Urothelium cell line (cell line): ENCODE data around the gene GNB3.
A peak's percentile ranks its signal among the peaks of the same experiment; 100 is the strongest.

Experiments used
- DNase-seq: peaks from one replicate; pipeline ENCODE4 v3.0.0; 2011; ENCODE audit warnings: low spot score, mixed read lengths
- FAIRE-seq: peaks from 2 replicates; lab custom pipeline; 2011; peaks lifted over from hg19 to GRCh38; lab: Jason Lieb, UNC

The GNB3 gene

DNA sequence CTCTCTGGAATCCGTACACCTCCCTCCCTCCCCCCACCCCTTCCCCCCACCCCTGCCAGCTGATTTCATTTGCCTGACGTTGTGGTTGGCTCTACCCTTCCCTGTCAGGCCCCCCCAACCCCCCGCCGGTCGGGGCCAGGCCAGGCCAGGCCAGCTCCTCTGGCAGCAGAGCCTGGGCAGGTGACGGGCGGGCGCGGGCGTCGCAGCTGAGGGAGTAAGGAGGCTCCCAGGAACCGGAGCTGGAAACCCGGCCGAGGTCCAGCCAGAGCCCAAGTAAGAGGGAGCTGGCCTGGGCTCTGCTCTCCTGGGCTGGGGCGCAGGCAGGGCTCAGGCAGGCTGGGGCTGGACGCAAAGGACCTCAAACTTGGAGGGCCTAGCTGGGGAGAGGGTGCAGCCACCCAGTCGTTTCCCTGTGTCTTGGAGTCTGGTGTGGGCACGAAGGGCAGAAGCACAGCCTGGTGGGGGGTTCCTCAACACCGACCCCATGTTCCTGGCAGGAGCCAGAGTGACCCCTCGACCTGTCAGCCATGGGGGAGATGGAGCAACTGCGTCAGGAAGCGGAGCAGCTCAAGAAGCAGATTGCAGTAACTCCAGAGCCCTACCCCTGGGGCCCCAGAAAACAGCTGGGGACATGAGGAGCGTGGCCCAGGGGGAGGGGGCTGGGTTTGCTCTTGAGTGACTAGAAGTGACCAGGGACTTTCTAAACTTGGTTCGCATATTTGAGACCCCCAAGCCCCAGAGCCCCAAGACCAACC is at the start of gene GNB3:
TSS of gene GNB3 (plus strand) at position 165 of the 755 bp plus-strand sequence. CDS start at position 528, 363 bp downstream.
- DNase-seq (no peak), FAIRE-seq (no peak)

DNA sequence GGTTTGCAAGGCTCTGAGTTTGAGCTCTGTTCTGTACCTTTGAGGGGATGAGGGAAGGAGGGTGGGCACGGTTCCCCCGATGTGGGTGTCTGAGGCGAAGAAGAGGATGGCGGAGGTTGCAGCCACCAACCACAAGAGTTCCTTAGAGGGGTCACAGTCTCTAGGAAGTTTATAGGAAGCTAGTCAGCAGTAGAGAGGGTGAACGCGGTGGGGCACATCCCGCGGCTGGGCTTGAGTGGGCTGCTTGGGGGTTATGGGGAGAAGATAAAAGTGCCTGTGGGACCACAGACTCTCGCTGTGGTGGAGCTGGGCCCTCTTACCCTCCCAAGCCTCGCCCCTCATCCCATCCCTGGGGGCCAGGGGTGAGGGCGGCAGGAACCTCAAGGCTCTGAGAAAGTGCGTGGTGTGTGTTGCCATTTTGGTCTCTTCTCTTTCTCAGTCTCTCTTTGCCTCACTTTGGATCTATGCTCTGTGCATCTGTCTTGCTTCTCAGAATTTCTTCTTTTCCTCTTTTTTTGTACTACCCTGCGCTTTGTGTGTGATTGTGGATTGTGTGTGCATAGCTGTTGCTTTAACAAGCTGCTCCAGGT is 48.7 kb upstream of the GNB3 start:
- FAIRE-seq: no peak
- no peak for DNase-seq

DNA sequence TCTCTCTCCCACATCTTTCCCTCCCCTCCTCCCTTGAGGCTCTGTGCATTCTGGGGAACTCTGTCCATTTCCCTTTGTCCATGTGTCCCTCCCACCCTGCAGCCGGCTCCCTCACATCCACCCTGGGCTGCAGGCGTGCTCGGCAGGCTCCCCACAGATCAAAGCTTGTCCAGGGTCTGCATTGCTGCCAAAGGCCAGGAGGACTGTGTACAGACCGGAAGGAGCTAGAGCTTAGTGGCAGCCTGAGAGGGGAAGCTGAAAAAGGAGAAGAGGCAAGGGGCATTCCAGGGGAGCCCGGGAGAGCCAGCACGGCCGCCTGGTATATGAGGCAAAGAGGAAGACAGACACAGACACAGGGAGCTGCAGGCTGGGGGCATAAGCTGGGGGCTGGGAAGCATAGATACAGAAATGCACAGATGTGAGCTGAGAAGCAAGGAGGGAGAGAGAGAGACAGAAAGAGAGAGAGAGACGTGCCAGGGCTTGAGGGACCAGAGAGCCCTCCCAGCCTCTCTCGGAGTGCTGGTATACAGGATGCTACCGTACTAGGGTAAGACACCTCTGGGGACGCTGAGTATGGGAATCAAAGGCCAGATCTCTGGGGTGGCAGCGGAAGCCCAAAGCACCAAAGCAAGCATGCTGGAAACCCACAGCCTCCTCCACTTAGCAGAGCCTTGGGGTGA is 48.1 kb upstream of the GNB3 start:
- FAIRE-seq: peak; percentile 50

DNA sequence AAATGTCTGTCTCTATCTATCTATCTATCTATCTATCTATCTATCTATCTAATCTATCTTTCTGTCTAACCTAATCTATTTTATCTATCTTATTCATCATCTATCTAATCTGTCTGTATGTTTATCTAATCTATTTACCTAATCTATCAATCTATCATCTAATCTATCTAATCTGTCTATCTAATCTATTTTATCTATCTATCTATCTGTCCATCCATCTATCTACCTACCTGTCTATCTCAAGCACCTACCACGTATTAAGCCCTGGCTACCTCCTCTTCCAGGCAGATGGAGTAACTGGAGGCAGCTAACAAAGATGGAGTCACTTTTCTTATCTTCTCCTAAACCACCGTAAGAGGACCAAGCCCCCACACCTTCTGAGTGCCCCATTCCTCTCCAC is 45.6 kb upstream of the GNB3 start:
- no peak for FAIRE-seq
- no peak for DNase-seq

More for the DNA sequence above, 48.1 kb upstream of the GNB3 start:
- no peak for DNase-seq

DNA sequence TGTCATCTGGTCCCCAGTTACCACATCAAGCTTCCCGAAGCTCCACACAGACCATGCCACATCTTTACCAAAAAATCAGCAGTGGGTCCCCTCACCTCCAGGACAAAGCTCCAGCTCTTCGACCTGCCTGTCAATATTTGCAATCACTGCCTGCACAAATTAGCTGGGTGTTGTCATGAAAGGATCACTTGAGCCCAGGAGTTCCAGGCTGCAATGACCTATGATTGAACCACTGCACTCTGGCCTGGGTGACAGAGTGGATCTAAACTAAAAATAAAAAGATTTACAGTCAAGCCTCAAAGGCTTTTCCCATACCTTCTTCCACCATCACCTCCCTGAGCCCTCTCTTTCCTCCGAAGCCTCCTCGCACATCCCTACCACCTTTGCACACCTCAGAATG is 44.1 kb upstream of the GNB3 start:
- FAIRE-seq (no peak), DNase-seq (no peak)

DNA sequence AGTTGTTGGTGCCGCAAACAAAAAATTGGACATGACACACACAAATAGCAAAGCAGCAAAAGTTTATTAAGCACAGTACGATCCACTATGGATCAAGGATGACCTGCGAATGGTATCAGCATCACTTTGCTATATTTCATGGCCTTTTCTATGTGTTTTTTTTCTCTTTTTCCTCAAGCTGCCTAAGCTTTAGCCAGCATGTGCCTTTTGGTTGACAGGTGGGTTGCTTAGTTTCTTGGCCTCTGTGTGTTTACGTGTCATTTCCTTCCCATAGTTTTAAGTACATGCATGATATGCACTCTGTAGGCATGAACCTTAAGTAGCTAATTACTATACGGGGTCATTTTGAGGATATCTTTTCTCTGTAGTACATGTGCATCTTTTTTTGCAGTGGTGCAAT is 41.6 kb upstream of the GNB3 start:
- DNase-seq: no peak
- FAIRE-seq: no peak

DNA sequence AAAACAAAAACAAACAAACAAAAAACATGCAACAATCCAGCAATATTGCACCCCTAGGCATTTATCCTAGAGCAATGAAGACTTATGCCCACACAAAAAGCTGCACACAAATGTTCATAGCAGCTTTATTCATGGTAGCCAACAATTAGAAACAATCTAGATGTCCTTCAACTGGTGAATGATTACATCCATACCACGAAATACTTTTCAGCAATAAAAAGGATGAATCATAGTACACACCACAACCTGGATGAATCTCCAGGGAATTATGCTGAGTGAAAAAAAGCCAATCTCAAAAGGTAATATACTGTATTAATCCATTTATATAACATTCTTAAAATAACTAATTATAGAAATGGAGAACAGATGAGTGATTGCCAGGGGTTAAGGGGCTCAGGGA is 33.6 kb upstream of the GNB3 start:
- no peak for DNase-seq
- FAIRE-seq: no peak

DNA sequence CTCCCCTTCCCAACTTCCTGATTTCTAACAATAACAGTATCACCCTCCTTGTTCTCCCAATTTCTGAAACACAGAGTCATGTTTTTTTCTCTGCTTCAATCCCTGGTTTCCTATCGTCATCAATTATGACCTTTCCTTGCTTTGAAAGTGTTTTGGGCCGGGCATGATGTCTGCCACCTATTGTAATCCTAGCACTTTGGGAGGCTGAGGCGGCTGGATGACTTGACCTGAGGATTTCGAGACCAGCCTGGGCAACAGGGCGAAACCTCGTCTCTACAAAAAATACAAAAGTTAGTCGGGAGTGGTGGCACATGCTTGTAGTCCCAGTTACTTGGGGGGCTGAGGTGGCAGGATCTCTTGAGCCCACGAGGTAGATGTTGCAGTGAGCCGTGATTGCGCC is 31.7 kb upstream of the GNB3 start:
- DNase-seq (no peak), FAIRE-seq (no peak)

DNA sequence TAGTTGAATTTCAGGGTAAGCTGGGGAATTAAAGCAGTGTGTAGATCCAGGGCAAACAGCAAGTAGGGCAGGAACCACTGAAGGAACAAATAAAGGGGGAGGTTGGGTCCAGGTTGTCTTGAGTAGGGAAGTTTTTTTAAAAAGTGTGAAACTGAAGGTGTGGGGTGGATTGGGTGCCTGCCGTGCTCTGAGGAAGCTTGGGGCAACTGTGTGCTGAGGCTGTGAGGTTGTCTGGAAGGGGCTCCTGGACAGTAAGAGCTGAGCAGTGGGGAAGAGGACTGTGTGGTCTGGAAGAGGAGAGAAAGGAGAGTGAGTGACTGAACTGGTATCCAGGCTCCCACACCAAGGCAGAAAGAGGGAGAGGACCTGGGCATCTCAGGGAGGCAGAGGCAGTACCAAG is 30.0 kb upstream of the GNB3 start:
- DNase-seq (no peak), FAIRE-seq (peak; percentile 69)

DNA sequence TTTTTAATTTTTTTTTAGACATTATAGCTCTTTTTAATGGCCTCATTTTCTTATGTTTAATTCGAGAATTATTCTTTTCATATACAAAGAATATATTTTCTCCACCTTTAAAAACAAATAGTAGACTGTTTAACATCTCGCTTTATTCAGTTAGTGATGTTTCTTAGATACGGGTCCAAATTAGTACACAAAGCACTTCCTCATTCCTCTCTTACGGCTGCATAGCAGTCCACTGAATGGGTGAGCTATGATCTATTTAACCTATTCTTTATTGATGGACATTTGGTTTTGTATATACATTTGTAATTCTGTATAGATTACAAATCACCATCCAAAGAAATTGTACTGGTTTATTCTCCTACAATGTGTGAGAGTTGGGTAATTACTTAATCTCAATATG is 27.4 kb upstream of the GNB3 start:
- DNase-seq (no peak), FAIRE-seq (no peak)

DNA sequence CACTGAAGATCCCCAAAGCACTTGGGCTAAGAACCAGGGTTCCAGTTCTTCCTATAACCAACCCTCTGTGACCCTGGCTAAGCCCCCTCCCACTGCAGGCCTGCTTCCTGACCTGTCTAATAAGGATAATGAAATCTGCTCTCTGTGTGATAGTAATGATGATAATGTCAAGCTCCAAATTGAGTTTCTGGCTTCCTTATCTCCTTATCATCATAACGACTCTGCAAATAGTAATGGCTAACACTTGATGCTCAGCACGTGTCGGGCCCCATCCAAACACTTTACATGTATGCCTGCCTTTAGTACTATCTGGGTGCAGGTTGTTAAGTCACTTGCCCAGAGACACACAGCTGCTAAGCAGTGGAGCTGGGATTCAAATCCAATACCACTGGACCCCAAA is 24.1 kb upstream of the GNB3 start:
- peak; percentile 35 for FAIRE-seq
- no peak for DNase-seq

DNA sequence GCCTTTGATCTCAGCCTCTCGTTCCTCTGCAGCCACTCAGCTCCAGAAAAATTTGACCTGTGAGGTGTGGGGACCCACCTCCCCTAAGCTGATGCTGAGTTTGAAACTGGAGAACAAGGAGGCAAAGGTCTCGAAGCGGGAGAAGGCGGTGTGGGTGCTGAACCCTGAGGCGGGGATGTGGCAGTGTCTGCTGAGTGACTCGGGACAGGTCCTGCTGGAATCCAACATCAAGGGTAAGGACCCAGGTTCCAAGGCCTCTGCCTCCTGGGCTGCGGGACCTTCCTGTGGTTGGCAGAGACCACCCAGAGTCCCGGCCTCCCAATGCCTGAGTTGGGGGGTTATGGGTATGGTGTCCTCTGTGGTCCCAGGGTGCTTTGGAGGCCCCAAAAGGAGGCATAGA is 23.6 kb upstream of the GNB3 start:
- no peak for FAIRE-seq
- no peak for DNase-seq

DNA sequence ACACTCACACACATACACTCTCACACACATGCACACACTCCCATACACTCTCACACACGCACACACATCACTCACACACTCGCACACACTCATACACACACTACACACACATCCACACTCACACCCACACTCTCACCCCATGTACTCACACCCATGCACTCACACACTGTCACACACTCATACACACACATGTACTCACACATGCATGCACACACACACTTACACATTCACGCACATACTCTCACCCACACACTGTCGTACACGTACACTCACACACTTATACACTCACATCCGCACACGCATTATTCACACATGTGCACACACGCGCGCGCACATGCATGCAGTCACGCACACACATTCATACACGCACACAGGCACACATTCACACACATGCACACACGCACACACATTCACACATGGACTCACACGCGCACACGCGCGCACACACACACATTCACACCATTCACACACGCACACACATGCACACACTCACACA is 23.0 kb upstream of the GNB3 start:
- FAIRE-seq (peak; percentile 100), DNase-seq (no peak)

DNA sequence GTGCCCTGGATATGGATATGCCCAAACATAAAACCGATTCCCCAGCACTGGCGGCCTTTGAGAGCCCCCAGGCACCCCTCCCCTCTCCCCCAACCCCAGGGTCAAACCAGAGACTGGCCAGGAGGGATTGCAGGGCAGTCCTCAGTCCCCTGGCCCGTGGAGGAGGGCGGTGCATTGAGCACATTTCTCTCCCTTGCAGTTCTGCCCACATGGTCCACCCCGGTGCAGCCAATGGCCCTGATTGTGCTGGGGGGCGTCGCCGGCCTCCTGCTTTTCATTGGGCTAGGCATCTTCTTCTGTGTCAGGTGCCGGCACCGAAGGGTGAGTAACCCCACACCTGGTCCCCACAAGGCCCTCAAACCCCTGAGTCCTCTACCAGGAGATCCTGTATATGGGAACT is 22.5 kb upstream of the GNB3 start:
- FAIRE-seq: peak; percentile 5
- no peak for DNase-seq

DNA sequence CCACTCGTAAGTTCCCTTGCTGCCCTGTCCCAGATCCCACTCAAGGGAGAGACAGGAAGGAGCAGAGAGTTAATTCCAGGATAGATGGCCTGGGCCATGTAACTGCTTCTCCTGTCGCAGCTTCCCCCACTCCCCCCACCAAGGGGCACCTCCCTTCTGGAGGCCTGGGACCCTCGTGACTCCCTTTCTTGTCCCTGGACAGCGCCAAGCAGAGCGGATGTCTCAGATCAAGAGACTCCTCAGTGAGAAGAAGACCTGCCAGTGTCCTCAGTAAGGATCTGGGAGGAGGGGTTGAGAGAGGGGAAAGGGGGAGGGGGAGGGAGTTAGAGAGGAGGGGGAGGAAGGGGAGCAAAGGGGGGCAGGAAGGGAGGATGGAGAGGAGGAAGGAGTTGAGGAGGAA is 22.1 kb upstream of the GNB3 start:
- FAIRE-seq: peak; percentile 63
- no peak for DNase-seq

DNA sequence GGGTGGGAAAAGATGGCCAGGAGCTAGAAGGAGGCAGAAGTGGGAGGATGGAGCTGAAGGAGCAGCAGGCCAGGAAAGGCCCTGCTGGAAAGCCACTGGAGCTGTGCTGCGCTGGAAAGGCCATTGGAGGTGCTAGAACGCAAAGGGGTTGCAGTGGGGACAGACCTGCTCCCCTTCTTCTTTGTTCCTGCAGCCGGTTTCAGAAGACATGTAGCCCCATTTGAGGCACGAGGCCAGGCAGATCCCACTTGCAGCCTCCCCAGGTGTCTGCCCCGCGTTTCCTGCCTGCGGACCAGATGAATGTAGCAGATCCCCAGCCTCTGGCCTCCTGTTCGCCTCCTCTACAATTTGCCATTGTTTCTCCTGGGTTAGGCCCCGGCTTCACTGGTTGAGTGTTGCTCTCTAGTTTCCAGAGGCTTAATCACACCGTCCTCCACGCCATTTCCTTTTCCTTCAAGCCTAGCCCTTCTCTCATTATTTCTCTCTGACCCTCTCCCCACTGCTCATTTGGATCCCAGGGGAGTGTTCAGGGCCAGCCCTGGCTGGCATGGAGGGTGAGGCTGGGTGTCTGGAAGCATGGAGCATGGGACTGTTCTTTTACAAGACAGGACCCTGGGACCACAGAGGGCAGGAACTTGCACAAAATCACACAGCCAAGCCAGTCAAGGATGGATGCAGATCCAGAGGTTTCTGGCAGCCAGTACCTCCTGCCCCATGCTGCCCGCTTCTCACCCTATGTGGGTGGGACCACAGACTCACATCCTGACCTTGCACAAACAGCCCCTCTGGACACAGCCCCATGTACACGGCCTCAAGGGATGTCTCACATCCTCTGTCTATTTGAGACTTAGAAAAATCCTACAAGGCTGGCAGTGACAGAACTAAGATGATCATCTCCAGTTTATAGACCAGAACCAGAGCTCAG is 21.4 kb upstream of the GNB3 start:
- no peak for FAIRE-seq

DNA sequence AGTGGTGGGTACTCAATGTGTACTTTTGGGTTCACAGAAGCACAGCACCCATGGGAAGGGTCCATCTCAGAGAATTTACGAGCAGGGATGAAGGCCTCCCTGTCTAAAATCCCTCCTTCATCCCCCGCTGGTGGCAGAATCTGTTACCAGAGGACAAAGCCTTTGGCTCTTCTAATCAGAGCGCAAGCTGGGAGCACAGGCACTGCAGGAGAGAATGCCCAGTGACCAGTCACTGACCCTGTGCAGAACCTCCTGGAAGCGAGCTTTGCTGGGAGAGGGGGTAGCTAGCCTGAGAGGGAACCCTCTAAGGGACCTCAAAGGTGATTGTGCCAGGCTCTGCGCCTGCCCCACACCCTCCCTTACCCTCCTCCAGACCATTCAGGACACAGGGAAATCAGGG is 20.6 kb upstream of the GNB3 start:
- no peak for DNase-seq
- no peak for FAIRE-seq

More for the DNA sequence above, 21.4 kb upstream of the GNB3 start:
- no peak for DNase-seq

DNA sequence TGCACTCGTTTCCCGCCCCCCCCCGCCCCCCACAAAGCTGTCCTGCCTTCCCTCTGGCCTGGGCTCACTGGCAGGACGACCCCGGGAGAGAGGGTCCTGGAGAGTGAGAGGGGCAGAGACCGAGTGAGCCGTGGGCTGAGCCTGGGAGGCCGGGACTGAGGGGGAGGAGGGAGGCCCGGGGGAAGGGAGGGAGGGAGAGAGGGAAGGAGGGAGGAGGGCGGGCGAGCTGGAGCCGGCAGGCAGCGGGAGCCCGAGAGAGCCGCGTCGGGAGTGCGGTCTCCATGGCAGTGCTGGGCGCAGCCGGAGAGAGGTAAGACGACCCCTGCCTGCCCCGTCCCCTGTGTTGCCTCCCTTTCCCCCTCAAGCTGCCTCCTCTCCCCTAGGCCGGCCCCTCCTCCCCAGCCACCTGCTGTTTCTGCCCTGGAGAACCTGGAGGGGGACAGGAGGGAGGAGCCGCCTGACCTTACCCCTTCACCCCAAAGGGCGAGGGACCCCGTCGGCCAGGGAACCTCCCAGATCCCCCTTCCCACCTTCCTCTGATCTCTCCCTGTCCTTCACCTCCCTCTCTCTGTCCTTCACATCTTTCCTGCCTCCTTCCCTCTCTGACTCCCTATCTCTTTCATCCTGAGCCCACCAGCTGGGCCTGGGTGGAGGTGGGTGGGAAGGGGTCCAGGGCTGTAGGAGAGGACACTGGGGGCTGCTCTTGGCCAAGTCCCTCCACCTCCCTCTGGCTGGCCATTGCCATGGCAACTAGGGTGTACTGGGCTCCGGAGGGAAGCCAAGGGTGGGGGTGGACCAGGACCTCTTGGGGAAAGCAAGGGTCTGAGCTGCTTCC is 18.9 kb upstream of the GNB3 start, which contains the start of gene GPR162:
TSS of gene GPR162 (plus strand) at position 231 of the 835 bp plus-strand sequence. CDS start 2,078 bp downstream, outside the sequence.
- DNase-seq: peak; percentile 84

DNA sequence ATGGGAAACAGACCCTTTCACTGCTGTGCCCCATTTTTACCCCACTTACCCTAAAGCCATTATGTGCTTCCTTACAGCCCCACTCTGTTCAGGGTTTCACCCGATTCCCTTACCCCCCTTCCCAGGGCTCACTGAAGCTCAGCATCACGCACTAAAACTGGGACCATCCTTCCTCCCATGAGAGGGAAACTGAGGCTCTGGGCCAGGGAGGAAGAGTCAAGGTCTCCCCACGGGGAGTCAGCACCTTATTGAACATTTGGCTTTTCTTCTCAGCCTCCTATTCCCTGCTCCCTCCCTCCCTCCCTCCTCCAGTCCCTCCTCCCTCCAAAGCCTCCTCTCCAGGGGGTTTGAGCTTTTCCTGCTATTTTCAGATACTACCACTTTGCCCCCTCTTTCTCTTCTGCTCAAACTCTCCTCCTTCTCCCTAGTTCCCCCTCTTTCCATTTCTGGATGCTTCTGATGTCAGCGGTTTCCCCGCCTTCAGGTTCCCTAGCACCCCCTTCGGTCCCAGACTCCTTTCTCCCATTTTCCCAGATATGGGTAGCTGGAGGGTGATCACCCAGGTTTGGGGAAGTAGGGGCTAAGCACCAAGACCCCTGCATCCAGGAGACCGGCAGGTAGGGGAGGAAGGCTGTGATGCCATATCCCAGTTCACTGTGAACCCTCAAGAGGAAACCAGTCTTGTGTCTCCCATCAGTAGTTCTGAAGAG is 18.1 kb upstream of the GNB3 start:
- FAIRE-seq: peak; percentile 95

More for the DNA sequence above, 18.9 kb upstream of the GNB3 start, which contains the start of gene GPR162:
- peak; percentile 89 for FAIRE-seq

More for the DNA sequence above, 18.1 kb upstream of the GNB3 start:
- no peak for DNase-seq
